Peyer's patch (tissue), 4 donors: Measurements from ENCODE around the gene TERC. TPM values are rescaled to one million over a fixed set of nuclear protein-coding genes. Genes with fewer than 3 reads are reported as not detected.

ENCODE experiments used
- DNase-seq, 3 donors: peaks; one replicate each; pipeline ENCODE4 v3.0.0-alpha.2; 2017 to 2019
- H3K27ac ChIP-seq, 4 donors: fragments of 200-600 bp; sonication (generic); one replicate each; pipeline ENCODE4 v1.5.1; 2016 to 2019
- H3K27me3 ChIP-seq, 2 donors: fragments of 200-600 bp; sonication (generic); one replicate each; pipeline ENCODE4 v1.5.1; 2019
- H3K36me3 ChIP-seq, 3 donors: fragments of 200-600 bp; sonication (generic); one replicate each; pipeline ENCODE4 v1.5.1; 2016 to 2019
- H3K4me1 ChIP-seq, 4 donors: fragments of 200-600 bp; sonication (generic); one replicate each; pipeline ENCODE4 v1.5.1; 2016 to 2019
- H3K4me3 ChIP-seq, 4 donors: fragments of 200-600 bp; sonication (generic); 1 replicate in 3 of 4; 2 replicates in 1 of 4; pipeline ENCODE4 v1.5.1; 2016 to 2019; ENCODE audit warnings: mild to moderate bottlenecking in 1 of 4
- H3K9me3 ChIP-seq, 4 donors: fragments of 200-600 bp; sonication (generic); one replicate each; pipeline ENCODE4 v1.5.1; 2016 to 2019; ENCODE audit warnings: mild to moderate bottlenecking in 1 of 4
- POLR2A ChIP-seq, 2 donors: fragments of 450-650 bp; IDR thresholded peaks; one replicate each; pipeline ENCODE4 v1.5.1; 2017; ENCODE audit warnings: antibody characterized with exemption in 2 of 2, mild to moderate bottlenecking in 2 of 2, moderate library complexity in 2 of 2
- total RNA-seq, 4 donors: library from RNA; depleted of rRNA; stranded (reverse); fragments of >200 nt; gene quantifications; one replicate each; pipeline ENCODE4 v1.1.0, GENCODE V29; 2016
- TF ChIP-seq, protein P1 (sequence below), 6 experiments: fragments of 450-650 bp in 4 of 6; fragments of 200-600 bp in 2 of 6; sonication (generic) in 1 of 6; IDR thresholded peaks; one replicate each; pipeline ENCODE4 v1.5.1; 2017 to 2019; ENCODE audit warnings: antibody characterized with exemption in 6 of 6, mild to moderate bottlenecking in 3 of 6, moderate library complexity in 1 of 6

Gene TERC
- total RNA-seq, 4 donors from 2014 or later: 52.0 to 78.9 (median 68.4) TPM

- TF ChIP-seq, protein P1, sequence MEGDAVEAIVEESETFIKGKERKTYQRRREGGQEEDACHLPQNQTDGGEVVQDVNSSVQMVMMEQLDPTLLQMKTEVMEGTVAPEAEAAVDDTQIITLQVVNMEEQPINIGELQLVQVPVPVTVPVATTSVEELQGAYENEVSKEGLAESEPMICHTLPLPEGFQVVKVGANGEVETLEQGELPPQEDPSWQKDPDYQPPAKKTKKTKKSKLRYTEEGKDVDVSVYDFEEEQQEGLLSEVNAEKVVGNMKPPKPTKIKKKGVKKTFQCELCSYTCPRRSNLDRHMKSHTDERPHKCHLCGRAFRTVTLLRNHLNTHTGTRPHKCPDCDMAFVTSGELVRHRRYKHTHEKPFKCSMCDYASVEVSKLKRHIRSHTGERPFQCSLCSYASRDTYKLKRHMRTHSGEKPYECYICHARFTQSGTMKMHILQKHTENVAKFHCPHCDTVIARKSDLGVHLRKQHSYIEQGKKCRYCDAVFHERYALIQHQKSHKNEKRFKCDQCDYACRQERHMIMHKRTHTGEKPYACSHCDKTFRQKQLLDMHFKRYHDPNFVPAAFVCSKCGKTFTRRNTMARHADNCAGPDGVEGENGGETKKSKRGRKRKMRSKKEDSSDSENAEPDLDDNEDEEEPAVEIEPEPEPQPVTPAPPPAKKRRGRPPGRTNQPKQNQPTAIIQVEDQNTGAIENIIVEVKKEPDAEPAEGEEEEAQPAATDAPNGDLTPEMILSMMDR (IDR thresholded peaks at IDR 0.05): peak in 2 of 6 experiments; percentile 12 to 19
- peak; percentile 53 to 65 for TF ChIP-seq POLR2A (IDR thresholded peaks at IDR 0.05)
- peaks cover 0 to under 1% (median 0%) of the 10 kb centered on the region in 3 donors for H3K36me3 ChIP-seq
- peak within 1 kb of the TSS; percentile 79 to 92 (median 86) for H3K27ac ChIP-seq
- H3K27me3 ChIP-seq: no peaks in the 10 kb centered on the region
- H3K4me1 ChIP-seq: peaks cover 0 to 8% (median 4%) of the 10 kb centered on the region in 4 donors
- no peaks in the 10 kb centered on the region for H3K9me3 ChIP-seq
- peak within 1 kb of the TSS; percentile 62 to 74 (median 68) for H3K4me3 ChIP-seq
- peak; percentile 51 to 88 (median 84) for DNase-seq
Measured at GRCh38 chr3:169769287-169770181, 4.7 kb upstream of the TERC start, which contains the start of gene ACTRT3. Gene ACTRT3, minus strand, starts transcription at chr3:169769561. Its CDS starts 41 bp downstream, at chr3:169769520.

DNA sequence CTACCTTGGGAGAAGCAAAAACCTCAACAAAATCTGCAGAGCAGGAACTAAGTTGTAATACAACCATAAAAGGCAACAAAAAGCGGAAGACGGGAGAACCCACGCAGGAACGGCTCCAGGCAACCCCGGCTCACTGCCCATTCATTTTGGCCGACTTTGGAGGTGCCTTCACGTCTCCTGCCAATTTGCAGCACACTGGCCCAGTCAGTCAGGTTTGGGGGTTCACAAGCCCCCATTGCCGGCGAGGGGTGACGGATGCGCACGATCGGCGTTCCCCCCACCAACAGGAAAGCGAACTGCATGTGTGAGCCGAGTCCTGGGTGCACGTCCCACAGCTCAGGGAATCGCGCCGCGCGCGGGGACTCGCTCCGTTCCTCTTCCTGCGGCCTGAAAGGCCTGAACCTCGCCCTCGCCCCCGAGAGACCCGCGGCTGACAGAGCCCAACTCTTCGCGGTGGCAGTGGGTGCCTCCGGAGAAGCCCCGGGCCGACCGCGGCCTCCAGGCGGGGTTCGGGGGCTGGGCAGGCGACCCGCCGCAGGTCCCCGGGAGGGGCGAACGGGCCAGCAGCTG is 463 bp downstream of the TERC start:
- TF ChIP-seq, protein P1 (IDR thresholded peaks at IDR 0.05): peak in 1 of 6 experiments; percentile 4
- no peak for TF ChIP-seq POLR2A (IDR thresholded peaks at IDR 0.05)
- no peaks in the 10 kb centered on the region for H3K9me3 ChIP-seq
- peak overlapping the region; percentile 97 to 99 (median 98) for H3K27ac ChIP-seq
- H3K36me3 ChIP-seq: no peaks in the 10 kb centered on the region
- no peaks in the 10 kb centered on the region for H3K27me3 ChIP-seq
- DNase-seq: peak; percentile 56 to 79 (median 79)
- peaks cover 0 to 7% (median 0%) of the 10 kb centered on the region in 4 donors for H3K4me1 ChIP-seq
- H3K4me3 ChIP-seq: peak overlapping the region; percentile 82 to 91 (median 84)

DNA sequence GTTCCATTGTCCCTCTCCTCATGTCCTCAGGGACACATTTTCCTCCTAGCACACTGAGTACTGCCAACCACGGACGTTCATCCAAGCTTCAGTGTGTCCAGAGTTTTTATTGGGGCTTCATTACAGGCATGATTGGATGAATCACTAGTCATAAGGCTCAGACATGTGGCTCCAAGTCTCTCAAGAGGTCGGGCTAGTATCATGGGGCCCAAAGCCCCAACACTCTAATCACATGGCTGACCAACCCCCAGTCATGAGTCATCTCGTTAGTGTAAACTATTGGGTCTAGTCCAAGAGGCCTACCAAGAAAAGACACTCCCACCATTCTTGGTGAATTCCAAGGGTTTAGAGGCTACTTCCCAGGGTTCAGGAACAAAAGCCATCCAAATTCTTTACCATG is 4.4 kb downstream of the TERC start:
- peak in 1 of 3 donors; percentile 77 for DNase-seq

GRCh38 chr3:169759256-169759655 is 5.6 kb downstream of the TERC start:
- no peak overlapping the region for H3K4me3 ChIP-seq
- peaks cover 0 to 17% (median 0%) of the 10 kb centered on the region in 4 donors for H3K4me1 ChIP-seq
- DNase-seq: no peak
- no peaks in the 10 kb centered on the region for H3K36me3 ChIP-seq
- no peak for TF ChIP-seq POLR2A (IDR thresholded peaks at IDR 0.05)
- TF ChIP-seq, protein P1 (IDR thresholded peaks at IDR 0.05): no peak
- H3K27me3 ChIP-seq: no peaks in the 10 kb centered on the region
- no peak overlapping the region for H3K27ac ChIP-seq
- H3K9me3 ChIP-seq: no peaks in the 10 kb centered on the region

More for the DNA sequence above, 4.4 kb downstream of the TERC start:
- H3K27ac ChIP-seq: no peak overlapping the region
- TF ChIP-seq, protein P1 (IDR thresholded peaks at IDR 0.05): no peak
- no peak for TF ChIP-seq POLR2A (IDR thresholded peaks at IDR 0.05)
- H3K4me1 ChIP-seq: peaks cover 0 to 17% (median 0%) of the 10 kb centered on the region in 4 donors
- H3K36me3 ChIP-seq: no peaks in the 10 kb centered on the region
- no peaks in the 10 kb centered on the region for H3K9me3 ChIP-seq
- H3K27me3 ChIP-seq: no peaks in the 10 kb centered on the region
- H3K4me3 ChIP-seq: no peak overlapping the region

DNA sequence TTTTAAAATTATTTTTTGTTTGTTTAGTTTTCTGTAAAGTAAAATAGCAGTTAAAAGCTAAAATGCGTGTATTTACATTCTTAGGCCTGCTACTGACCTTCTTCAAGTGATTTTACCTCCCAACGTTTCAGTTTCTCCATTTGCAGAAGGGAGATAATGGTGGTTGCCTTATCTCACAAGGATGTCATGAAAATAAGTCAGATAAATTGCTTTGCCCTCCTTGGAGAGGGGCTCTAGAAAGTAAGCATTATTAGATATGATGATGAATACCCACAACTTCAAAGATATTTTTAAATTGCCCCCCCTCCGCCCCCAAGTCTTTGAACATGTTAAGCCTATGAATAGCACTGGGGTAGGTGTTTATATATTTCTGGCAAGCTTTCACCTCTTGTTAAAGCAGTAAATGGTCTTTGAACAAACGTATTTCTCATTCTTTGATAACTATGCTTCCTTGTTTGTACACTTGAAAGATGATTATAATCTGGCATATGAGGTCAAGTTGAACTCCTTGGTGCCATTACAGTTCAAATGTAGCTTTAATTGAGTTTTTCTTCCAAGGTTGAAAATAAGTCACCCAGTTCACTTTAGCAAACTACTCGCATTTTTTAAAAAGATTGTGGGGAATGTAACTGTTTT is 6.4 kb downstream of the TERC start:
- Histone ChIP-seq H3K4me3 (no peak overlapping the region), H3K27me3 (no peaks in the 10 kb centered on the region), H3K36me3 (no peaks in the 10 kb centered on the region), H3K27ac (peak overlapping the region in 1 of 4 donors; percentile 17), H3K9me3 (no peaks in the 10 kb centered on the region), H3K4me1 (peaks cover 0 to 10% (median 0%) of the 10 kb centered on the region in 4 donors)
- no peak for DNase-seq
- TF ChIP-seq POLR2A (IDR thresholded peaks at IDR 0.05): no peak
- TF ChIP-seq, protein P1 (IDR thresholded peaks at IDR 0.05): no peak
